NCI-H2227 (cell line): Measurements from ENCODE around the gene AP4B1.
A peak's percentile ranks its signal among the peaks of the same experiment; 100 is the strongest.

Experiments used
- DNase-seq: peaks from one replicate; lab custom pipeline; 2025; ENCODE audit not compliant: unreplicated experiment; lab: John Stamatoyannopoulos, UW

The AP4B1 gene

GRCh38 chr1:113930499-113931161, 26.0 kb upstream of the AP4B1 start:
- DNase-seq, result peak; percentile 86

- DNase-seq, result peak; percentile 60
These were observed 25.3 kb upstream of the AP4B1 start for GRCh38 chr1:113929750-113930498.

GRCh38 chr1:113928941-113929749, 24.5 kb upstream of the AP4B1 start, which contains the start of gene HIPK1:
Gene HIPK1, plus strand, starts transcription at chr1:113929324.
- DNase-seq, result peak; percentile 96

- no peak for DNase-seq
These were observed 23.8 kb upstream of the AP4B1 start for GRCh38 chr1:113928187-113928930.

- no peak for DNase-seq
These were observed 19.9 kb upstream of the AP4B1 start for GRCh38 chr1:113924473-113924872.

- no peak for DNase-seq
These were observed 18.4 kb upstream of the AP4B1 start for GRCh38 chr1:113922957-113923356.

- peak; percentile 44 for DNase-seq
These were observed 13.6 kb upstream of the AP4B1 start for GRCh38 chr1:113918243-113918642.

- no peak for DNase-seq
These were observed 12.9 kb upstream of the AP4B1 start for GRCh38 chr1:113917400-113918082.

GRCh38 chr1:113916974-113917373, 12.4 kb upstream of the AP4B1 start:
- no peak for DNase-seq

- no peak for DNase-seq
These were observed 9.5 kb upstream of the AP4B1 start for GRCh38 chr1:113913887-113914664.

- no peak for DNase-seq
These were observed 8.7 kb upstream of the AP4B1 start for GRCh38 chr1:113913312-113913668.

- DNase-seq, result no peak
These were observed 8.2 kb upstream of the AP4B1 start for GRCh38 chr1:113912594-113913311.

GRCh38 chr1:113905435-113905861, 849 bp upstream of the AP4B1 start:
- peak; percentile 64 for DNase-seq

- peak; percentile 81 for DNase-seq
These were observed 316 bp downstream of the AP4B1 start for GRCh38 chr1:113904293-113904673.

- DNase-seq, result peak; percentile 24
These were observed 902 bp downstream of the AP4B1 start for GRCh38 chr1:113903501-113904292.

GRCh38 chr1:113901191-113901590, 3.4 kb downstream of the AP4B1 start:
- no peak for DNase-seq

- no peak for DNase-seq
These were observed 5.5 kb downstream of the AP4B1 start for GRCh38 chr1:113899111-113899510.

GRCh38 chr1:113898241-113898814, 6.3 kb downstream of the AP4B1 start:
- DNase-seq, result no peak
